Measurements from ENCODE around the gene SGMS1. TPM values are rescaled to one million over a fixed set of nuclear protein-coding genes. Genes with fewer than 3 reads are reported as not detected.

The SGMS1 gene
- total RNA-seq, 1 experiment from 2014 or later: 20.4 TPM

DNA sequence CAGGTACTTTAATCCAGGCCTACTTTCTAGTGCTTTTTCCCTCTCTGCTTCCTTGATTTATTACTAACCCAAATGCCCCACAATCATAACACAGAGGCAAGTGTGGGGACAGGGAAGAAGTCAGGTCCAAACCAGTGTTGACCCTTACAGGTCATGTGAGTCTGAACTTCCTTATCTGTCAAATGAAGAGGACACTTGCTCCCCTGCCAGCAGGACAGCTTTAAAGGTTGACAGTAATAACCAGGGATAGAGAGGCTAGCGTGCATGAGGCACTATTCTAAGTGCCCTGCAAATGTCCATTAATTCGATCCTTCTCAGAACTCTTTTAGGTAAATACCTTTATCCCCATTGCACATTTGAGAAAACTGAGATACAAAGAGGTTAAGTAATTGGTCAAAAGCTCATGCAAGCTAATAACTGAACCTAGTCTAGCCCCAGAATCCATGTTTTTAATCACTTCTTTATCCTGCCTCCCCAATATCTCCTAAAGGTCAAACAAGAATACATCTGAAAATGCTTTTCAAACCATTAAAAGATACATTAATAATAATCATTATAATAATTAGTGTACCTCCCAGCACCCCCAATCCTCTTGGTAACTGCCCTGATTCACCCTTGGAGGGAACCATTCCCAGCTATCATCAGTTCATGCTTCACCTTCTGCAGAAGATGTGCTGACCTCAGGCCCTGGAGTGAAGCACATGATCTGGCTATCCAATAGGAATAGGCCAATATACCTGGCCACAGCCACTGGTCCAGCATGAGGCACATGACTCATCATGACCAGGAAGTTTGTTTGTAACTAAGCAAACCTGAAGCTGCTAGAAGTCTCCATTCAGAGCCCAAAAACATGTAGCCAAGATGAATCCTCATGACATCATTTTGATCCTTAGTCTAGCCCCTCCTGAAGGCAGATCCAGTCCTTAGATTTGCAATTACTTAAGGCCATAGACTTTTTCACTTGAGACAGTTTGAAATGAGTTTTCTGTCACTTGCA, 40.7 kb downstream of the SGMS1 start:
- H2BK5ac ChIP-seq (ENCODE audit: insufficient read length, low read length): no peak overlapping the region
- WGBS (ENCODE audit: extremely low coverage, insufficient read length, low lambda C conversion rate): no CpG with 5 or more reads among the region's 2 CpGs
- no peak overlapping the region for H3K4me2 ChIP-seq (ENCODE audit: insufficient read depth, insufficient read length, low read length)
- no peak overlapping the region for H3K18ac ChIP-seq (ENCODE audit: insufficient read length, low read depth, low read length)
- no peak overlapping the region for H4K5ac ChIP-seq (ENCODE audit: insufficient read length, low read depth, low read length)
- no peak overlapping the region for H2AK5ac ChIP-seq (ENCODE audit: insufficient read length, low read length)
- no peak overlapping the region for H3K23ac ChIP-seq (ENCODE audit: insufficient read length, low read depth, low read length)
- H3K4me3 Mint-ChIP-seq: no peak overlapping the region
- no peaks in the 10 kb centered on the region for H3K27me3 ChIP-seq (ENCODE audit: insufficient read depth, low read length)
- no peak overlapping the region for H3T11ph ChIP-seq (ENCODE audit: low read length)
- no peak for TF ChIP-seq CTCF (conservative IDR thresholded peaks at IDR 0.05)
- no peak overlapping the region for H2AFZ ChIP-seq (ENCODE audit: low read length)
- peaks cover 35 to 37% of the 10 kb centered on the region in 2 experiments for H3K4me1 Mint-ChIP-seq
- no peak overlapping the region for H3K4ac ChIP-seq (ENCODE audit: low read depth, low read length)
- H3K4me1 ChIP-seq (ENCODE audit: insufficient read depth, low read length): peaks cover 3% of the 10 kb centered on the region
- H3K14ac ChIP-seq (ENCODE audit: insufficient read depth, low read length): no peak overlapping the region
- H2BK20ac ChIP-seq (ENCODE audit: low read depth, low read length, poor library complexity, severe bottlenecking): no peak overlapping the region
- no peak overlapping the region for H2BK120ac ChIP-seq (ENCODE audit: low read depth, low read length, poor library complexity, severe bottlenecking)
- no peaks in the 10 kb centered on the region for H4K20me1 ChIP-seq (ENCODE audit: control insufficient read depth, insufficient read depth, insufficient read length)
- no peak overlapping the region for H3K56ac ChIP-seq (ENCODE audit: insufficient read length, low read depth, low read length)
- no peaks in the 10 kb centered on the region; a peak in 2 of 5 replicates for H3K9me3 Mint-ChIP-seq
- H3K9me3 ChIP-seq (ENCODE audit: control insufficient read depth, low read depth, low read length): no peaks in the 10 kb centered on the region
- no peak overlapping the region for H4K91ac ChIP-seq (ENCODE audit: insufficient read length, low read depth, low read length)
- no peaks in the 10 kb centered on the region for H3K27me3 Mint-ChIP-seq (ENCODE audit: low read depth)
- H3K79me2 ChIP-seq (ENCODE audit: insufficient read depth, low read length): peaks cover 4% of the 10 kb centered on the region; the same call in 1 of the 2 replicates
- no peaks in the 10 kb centered on the region for H3K79me1 ChIP-seq (ENCODE audit: insufficient read depth, low read depth, low read length, poor library complexity, severe bottlenecking)
- no peak overlapping the region for H4K8ac ChIP-seq (replicated peaks; ENCODE audit: insufficient read length, low read depth, low read length)
- H3K36me3 Mint-ChIP-seq (ENCODE audit: insufficient read depth in 1 of 3, low read depth in 3 of 3): peaks cover 12 to 39% (median 23%) of the 10 kb centered on the region in 3 experiments
- H3K23me2 ChIP-seq (ENCODE audit: insufficient read length, low read depth, low read length, poor library complexity, severe bottlenecking): no peaks in the 10 kb centered on the region
- H3K27ac Mint-ChIP-seq: no peak overlapping the region
- no peak overlapping the region for H2BK15ac ChIP-seq (ENCODE audit: low read depth, low read length)
- H3K9ac ChIP-seq (ENCODE audit: extremely low read depth, insufficient read length, low read length): no peak overlapping the region
- H3K27ac ChIP-seq (ENCODE audit: insufficient read length, low read depth, low read length): no peak overlapping the region
- H2BK12ac ChIP-seq (ENCODE audit: insufficient read length, low read depth, low read length): no peak overlapping the region
- DNase-seq: no peak
